PC-3 (cell line): ENCODE results near the gene VN1R5. TPM values are rescaled to one million over a fixed set of nuclear protein-coding genes. Genes with fewer than 3 reads are reported as not detected.

Experiments
- ATAC-seq: fragments of 200-7000 bp; cut with Tn5 transposase; 2 replicates; pipeline ENCODE4 v1.9.1; 2020; ENCODE audit warnings: mild to moderate bottlenecking, moderate library complexity
- BruUV-seq: library from RNA; stranded (reverse); fragments of 400-500 nt; replicated peaks from 2 replicates; lab custom pipeline; 2021; lab: Mats Ljungman, UMichigan
- CTCF ChIA-PET: fragments of 300-600 bp; sonication (Branson Sonifier 250); formaldehyde crosslinking; loops from one replicate; lab custom pipeline; 2022; ENCODE audit warnings: antibody characterized with exemption; lab: Charles Lee
- POLR2A ChIA-PET: fragments of 300-600 bp; sonication (Branson Sonifier 250); formaldehyde crosslinking; loops from one replicate; lab custom pipeline; 2022; ENCODE audit warnings: antibody characterized with exemption; ENCODE audit not compliant: unreplicated experiment; lab: Charles Lee
- DNase-seq: peaks from one replicate; pipeline ENCODE4 v3.0.0-alpha.2; 2015
- H2AFZ ChIP-seq: fragments of 300-600 bp; sonication (generic); 2 replicates; pipeline ENCODE4 v1.6.0; 2016; ENCODE audit warnings: antibody characterized with exemption, low read length
- H3F3A ChIP-seq: fragments of 300-600 bp; sonication (generic); one replicate; pipeline ENCODE4 v1.6.0; 2017; ENCODE audit warnings: antibody characterized with exemption, low read length, control low read depth, mild to moderate bottlenecking; ENCODE audit not compliant: unreplicated experiment
- H3K27ac ChIP-seq: fragments of 300-600 bp; sonication (generic); 2 replicates; pipeline ENCODE4 v1.5.1; 2016; ENCODE audit warnings: mild to moderate bottlenecking, low read length
- H3K27me3 ChIP-seq: fragments of 300-600 bp; sonication (generic); 2 replicates; pipeline ENCODE4 v1.6.1; 2016; ENCODE audit warnings: low read length, mixed read lengths
- H3K36me3 ChIP-seq: fragments of 300-600 bp; sonication (generic); 2 replicates; pipeline ENCODE4 v1.6.1; 2016; ENCODE audit warnings: low read depth, mixed run types, low read length, mixed read lengths
- H3K4me1 ChIP-seq: fragments of 300-600 bp; sonication (generic); 2 replicates; pipeline ENCODE4 v1.5.1; 2016; ENCODE audit warnings: low read length; ENCODE audit not compliant: insufficient read depth
- H3K4me2 ChIP-seq: fragments of 300-600 bp; sonication (generic); 2 replicates; pipeline ENCODE4 v1.6.0; 2016; ENCODE audit warnings: low read length
- H3K4me3 ChIP-seq: fragments of 300-600 bp; sonication (generic); 2 replicates; pipeline ENCODE4 v1.5.1; 2016; ENCODE audit warnings: mild to moderate bottlenecking, low read length, mixed read lengths
- H3K79me2 ChIP-seq: fragments of 300-600 bp; sonication (generic); 2 replicates; pipeline ENCODE4 v1.6.1; 2017; ENCODE audit warnings: low read length, mixed read lengths
- H3K9ac ChIP-seq: fragments of 300-600 bp; sonication (generic); 2 replicates; pipeline ENCODE4 v1.6.0; 2016; ENCODE audit warnings: mild to moderate bottlenecking, low read length
- H3K9me2 ChIP-seq: fragments of 300-600 bp; sonication (generic); replicated peaks from 2 replicates; pipeline ENCODE4 v1.6.1; 2016; ENCODE audit warnings: mixed run types, low read length, mixed read lengths
- H3K9me3 ChIP-seq: fragments of 300-600 bp; sonication (generic); 2 replicates; pipeline ENCODE4 v1.6.1; 2016; ENCODE audit warnings: low read length, mixed read lengths
- H4K20me1 ChIP-seq: fragments of 300-600 bp; sonication (generic); 2 replicates; pipeline ENCODE4 v1.6.1; 2016; ENCODE audit warnings: low read length, mixed read lengths
- EZH2 ChIP-seq: fragments of 300-600 bp; sonication (generic); IDR thresholded peaks from one replicate; pipeline ENCODE4 v1.6.1; 2017; ENCODE audit warnings: antibody characterized with exemption, mild to moderate bottlenecking, low read length; ENCODE audit not compliant: unreplicated experiment
- EZH2phosphoT487 ChIP-seq: fragments of 300-600 bp; sonication (generic); IDR thresholded peaks from 2 replicates; pipeline ENCODE4 v1.6.1; 2018; ENCODE audit warnings: mild to moderate bottlenecking, antibody characterized with exemption, low read length, borderline replicate concordance
- intact Hi-C: fragments of 100-400 bp; cut with micrococcal nuclease; formaldehyde crosslinking; loops from 2 replicates; pipeline ENCODE4 v1.9.0; 2023
- total RNA-seq: library from RNA; depleted of rRNA; stranded (reverse); fragments of >200 nt; gene quantifications from 2 replicates; pipeline ENCODE4 v1.2.3, GENCODE V29; 2014
- TF ChIP-seq, protein P1 (sequence below): fragments of 300-600 bp; sonication (generic); conservative IDR thresholded peaks from 2 replicates; pipeline ENCODE4 v1.5.1; 2017; ENCODE audit warnings: antibody characterized with exemption, low read depth, mild to moderate bottlenecking, low read length

The VN1R5 gene
- total RNA-seq, 1 experiment from 2014 or later, result not detected

DNA sequence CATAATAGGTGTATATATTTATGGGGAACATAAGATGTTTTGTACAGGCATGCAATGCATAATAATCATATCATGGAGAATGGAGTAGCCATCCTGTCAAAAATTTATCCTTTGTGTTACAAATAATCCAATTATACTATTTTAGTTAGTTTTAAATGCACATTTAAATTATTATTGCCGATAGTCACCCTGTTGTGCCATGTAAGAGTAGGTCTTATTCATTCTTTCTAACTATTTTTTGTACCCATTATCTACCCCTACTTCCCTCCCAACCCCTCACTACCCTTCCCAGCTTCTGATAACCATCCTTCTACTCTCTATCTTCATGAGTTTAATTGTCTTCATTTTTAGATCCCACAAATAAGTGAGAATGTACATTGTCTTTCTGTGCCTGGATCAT, 8.3 kb upstream of the VN1R5 start:
- H3K9ac ChIP-seq, result no peak overlapping the region
- TF ChIP-seq EZH2 (no peak), EZH2phosphoT487 (no peak)
- TF ChIP-seq, protein P1, sequence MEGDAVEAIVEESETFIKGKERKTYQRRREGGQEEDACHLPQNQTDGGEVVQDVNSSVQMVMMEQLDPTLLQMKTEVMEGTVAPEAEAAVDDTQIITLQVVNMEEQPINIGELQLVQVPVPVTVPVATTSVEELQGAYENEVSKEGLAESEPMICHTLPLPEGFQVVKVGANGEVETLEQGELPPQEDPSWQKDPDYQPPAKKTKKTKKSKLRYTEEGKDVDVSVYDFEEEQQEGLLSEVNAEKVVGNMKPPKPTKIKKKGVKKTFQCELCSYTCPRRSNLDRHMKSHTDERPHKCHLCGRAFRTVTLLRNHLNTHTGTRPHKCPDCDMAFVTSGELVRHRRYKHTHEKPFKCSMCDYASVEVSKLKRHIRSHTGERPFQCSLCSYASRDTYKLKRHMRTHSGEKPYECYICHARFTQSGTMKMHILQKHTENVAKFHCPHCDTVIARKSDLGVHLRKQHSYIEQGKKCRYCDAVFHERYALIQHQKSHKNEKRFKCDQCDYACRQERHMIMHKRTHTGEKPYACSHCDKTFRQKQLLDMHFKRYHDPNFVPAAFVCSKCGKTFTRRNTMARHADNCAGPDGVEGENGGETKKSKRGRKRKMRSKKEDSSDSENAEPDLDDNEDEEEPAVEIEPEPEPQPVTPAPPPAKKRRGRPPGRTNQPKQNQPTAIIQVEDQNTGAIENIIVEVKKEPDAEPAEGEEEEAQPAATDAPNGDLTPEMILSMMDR, result no peak
- DNase-seq (no peak), ATAC-seq (no peak)
- H3K36me3 ChIP-seq, result no peaks in the 10 kb centered on the region
- intact Hi-C loops, result no loop called here
- 0 out of 2 replicates have a peak, but pooled peaks cover 8% of the 10 kb centered on the region for H3K9me3 ChIP-seq
- BruUV-seq, result no TSS peak
- H4K20me1 ChIP-seq, result no peaks in the 10 kb centered on the region
- no peaks in the 10 kb centered on the region for H3F3A ChIP-seq
- H3K4me1 ChIP-seq, result no peaks in the 10 kb centered on the region
- H3K4me2 ChIP-seq, result no peak overlapping the region
- CTCF ChIA-PET, result no interaction called here
- POLR2A ChIA-PET, result no interaction called here
- no peak overlapping the region for H3K4me3 ChIP-seq
- H2AFZ ChIP-seq, result no peak overlapping the region
- H3K27me3 ChIP-seq, result no peaks in the 10 kb centered on the region
- no peaks in the 10 kb centered on the region for H3K79me2 ChIP-seq
- no peaks in the 10 kb centered on the region for H3K9me2 ChIP-seq
- H3K27ac ChIP-seq, result no peak overlapping the region

DNA sequence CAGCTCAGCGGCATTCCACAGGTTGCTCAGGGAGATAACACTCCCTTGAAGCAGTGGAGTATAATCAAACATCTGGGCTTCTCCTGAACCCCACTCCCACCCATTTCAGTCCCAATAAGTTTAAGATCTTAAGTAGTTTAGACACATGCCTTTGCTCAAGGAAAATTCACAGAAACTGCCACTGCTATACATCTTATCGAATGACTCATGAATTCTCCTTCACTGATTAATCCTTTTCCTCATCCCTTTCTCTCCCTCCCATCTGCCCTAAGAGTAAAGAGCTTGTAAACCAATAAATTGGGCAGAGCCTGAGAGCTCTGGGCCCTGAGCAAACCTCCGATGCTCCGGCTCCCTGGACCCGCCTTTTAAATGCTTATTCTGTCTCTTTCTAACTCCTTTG, 10.2 kb downstream of the VN1R5 start:
- no TSS peak for BruUV-seq

DNA sequence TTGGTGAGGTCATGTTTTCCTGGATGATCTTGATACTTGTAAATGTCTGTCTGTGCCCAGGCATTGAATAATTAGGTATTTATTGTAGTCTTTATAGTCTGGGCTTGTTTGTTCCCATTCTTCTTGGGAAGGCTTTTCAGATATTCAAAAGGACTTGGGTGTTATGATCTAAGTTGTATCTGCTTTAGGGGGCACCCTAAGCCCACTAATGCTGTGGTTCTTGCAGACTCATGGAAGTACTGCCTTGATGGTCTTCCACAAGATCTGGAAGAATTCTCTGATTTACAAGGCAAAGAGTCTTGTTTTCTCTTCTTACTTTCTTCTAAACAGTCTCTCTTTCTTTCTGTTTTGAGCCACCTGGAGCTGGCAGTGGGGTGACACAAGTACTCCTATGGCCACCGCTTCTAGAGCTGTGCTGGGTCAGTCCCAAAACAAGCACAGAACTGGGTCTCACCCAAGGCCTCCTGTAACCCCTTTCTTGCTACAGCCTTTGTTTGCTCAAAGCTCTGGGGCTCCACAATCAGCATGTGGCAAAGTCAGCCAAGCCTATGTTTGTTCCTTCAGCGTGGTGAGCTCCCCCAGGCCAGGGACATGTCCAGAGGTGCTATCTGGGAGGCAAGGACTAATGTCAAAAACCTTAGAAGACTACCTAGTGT, 12.6 kb downstream of the VN1R5 start:
- no peaks in the 10 kb centered on the region for H3K9me2 ChIP-seq
- H3K9me3 ChIP-seq, result no peaks in the 10 kb centered on the region
- H3K9ac ChIP-seq, result no peak overlapping the region
- H4K20me1 ChIP-seq, result no peaks in the 10 kb centered on the region
- H3K4me1 ChIP-seq, result peaks cover 7% of the 10 kb centered on the region; the same call in 1 of the 2 replicates
- H2AFZ ChIP-seq, result no peak overlapping the region
- no peaks in the 10 kb centered on the region for H3K27me3 ChIP-seq
- no peaks in the 10 kb centered on the region for H3K36me3 ChIP-seq
- no peaks in the 10 kb centered on the region for H3F3A ChIP-seq
- ChIA-PET CTCF (no interaction called here), POLR2A (no interaction called here)
- H3K4me3 ChIP-seq, result no peak overlapping the region
- no peak overlapping the region for H3K4me2 ChIP-seq
- ATAC-seq (no peak), DNase-seq (no peak)
- no peak overlapping the region for H3K27ac ChIP-seq
- no TSS peak for BruUV-seq
- TF ChIP-seq EZH2 (no peak), EZH2phosphoT487 (no peak)
- TF ChIP-seq, protein P1, result no peak
- no peaks in the 10 kb centered on the region for H3K79me2 ChIP-seq
- intact Hi-C loops, result no loop called here

More for the DNA sequence above, 10.2 kb downstream of the VN1R5 start:
- Histone ChIP-seq H4K20me1 (no peaks in the 10 kb centered on the region), H3K9me2 (no peaks in the 10 kb centered on the region), H3K36me3 (no peaks in the 10 kb centered on the region), H3K27ac (no peak overlapping the region), H3K79me2 (no peaks in the 10 kb centered on the region), H3F3A (no peaks in the 10 kb centered on the region), H3K4me2 (no peak overlapping the region), H3K4me1 (peaks cover 7% of the 10 kb centered on the region; the same call in 1 of the 2 replicates), H3K4me3 (no peak overlapping the region), H3K27me3 (no peaks in the 10 kb centered on the region), H3K9me3 (no peaks in the 10 kb centered on the region), H2AFZ (no peak overlapping the region), H3K9ac (no peak overlapping the region)
- CTCF ChIA-PET, result no interaction called here
- peak; percentile 48 for ATAC-seq
- POLR2A ChIA-PET, result no interaction called here
- TF ChIP-seq EZH2phosphoT487 (no peak), EZH2 (no peak)
- TF ChIP-seq, protein P1, result no peak
- peak; percentile 76 for DNase-seq
- intact Hi-C loops, result no loop called here
